SK-N-SH (cell line): Measurements from ENCODE around the gene TAOK3. TPM values are rescaled to one million over a fixed set of nuclear protein-coding genes. Genes with fewer than 3 reads are reported as not detected.

Experiments used
- CTCF ChIA-PET: fragments of 300-600, 350-600 bp; formaldehyde crosslinking; extraction: SDS; loops from one replicate; lab custom pipeline; 2021; lab: Yijun Ruan, JAX
- POLR2A ChIA-PET: fragments of 350-600 bp; sonication (Branson Sonifier 250); formaldehyde crosslinking; extraction: SDS; loops from one replicate; lab custom pipeline; 2020; ENCODE audit warnings: antibody characterized with exemption, inconsistent platforms; lab: Yijun Ruan, JAX
- DNase-seq: peaks from one replicate; pipeline ENCODE4 v3.0.0; 2012
- H2AFZ ChIP-seq: fragments of 200-600 bp; sonication (generic); 2 replicates; pipeline ENCODE4 v1.8.1; 2016; ENCODE audit warnings: antibody characterized with exemption, mild to moderate bottlenecking, low read depth
- H3F3A ChIP-seq: fragments of 200-600 bp; sonication (generic); replicated peaks from 2 replicates; pipeline ENCODE3; 2016; ENCODE audit warnings: antibody characterized with exemption, mild to moderate bottlenecking; ENCODE audit not compliant: insufficient read depth
- H3K27ac ChIP-seq, 2 experiments: fragments of 200-500 bp in 1 of 2; fragments of 200-600 bp in 1 of 2; sonication (Bioruptor generic) in 1 of 2; sonication (generic), shearing (Covaris generic) in 1 of 2; 2 replicates each; pipeline versions ENCODE4 v1.5.1 to v1.6.1; 2014 to 2016; ENCODE audit warnings: low read depth in 2 of 2, inconsistent platforms in 1 of 2, low read length in 1 of 2, mild to moderate bottlenecking in 1 of 2, mixed read lengths in 1 of 2
- H3K27me3 ChIP-seq: fragments of 200-600 bp; sonication (generic), shearing (Covaris generic); 2 replicates; pipeline ENCODE4 v1.6.1; 2016; ENCODE audit warnings: mixed run types; ENCODE audit not compliant: insufficient read depth
- H3K36me3 ChIP-seq, 2 experiments: fragments of 200-500 bp in 1 of 2; fragments of 200-600 bp in 1 of 2; sonication (Bioruptor generic) in 1 of 2; sonication (generic) in 1 of 2; replicated peaks in 1 of 2; 2 replicates each; pipeline versions ENCODE3 to v1.5.1; 2014 to 2016; ENCODE audit warnings: low read length in 1 of 2, mild to moderate bottlenecking in 1 of 2; ENCODE audit not compliant: insufficient read depth in 2 of 2, control insufficient read depth in 1 of 2
- H3K4me1 ChIP-seq, 2 experiments: fragments of 200-500 bp in 1 of 2; fragments of 200-600 bp in 1 of 2; sonication (Bioruptor generic) in 1 of 2; sonication (generic), shearing (Covaris generic) in 1 of 2; 2 replicates each; pipeline versions ENCODE4 v1.5.1 to v1.6.1; 2014 to 2016; ENCODE audit warnings: low read depth in 1 of 2, low read length in 1 of 2, mixed run types in 1 of 2; ENCODE audit not compliant: insufficient read depth in 2 of 2, control insufficient read depth in 1 of 2
- H3K4me2 ChIP-seq: fragments of 200-600 bp; sonication (generic), shearing (Covaris generic); 2 replicates; pipeline ENCODE4 v1.6.1; 2017; ENCODE audit warnings: mixed run types
- H3K4me3 ChIP-seq, 2 experiments: fragments of 200-500 bp in 1 of 2; fragments of 200-600 bp in 1 of 2; sonication (Bioruptor generic) in 1 of 2; sonication (generic), shearing (Covaris generic) in 1 of 2; 2 replicates each; pipeline versions ENCODE4 v1.5.1 to v1.8.1; 2014 to 2016; ENCODE audit warnings: low read depth in 2 of 2, inconsistent platforms in 1 of 2, low read length in 1 of 2, mild to moderate bottlenecking in 1 of 2, mixed read lengths in 1 of 2, moderate library complexity in 1 of 2
- H3K79me2 ChIP-seq: fragments of 200-600 bp; sonication (generic); 2 replicates; pipeline ENCODE4 v1.8.1; 2017; ENCODE audit warnings: mild to moderate bottlenecking; ENCODE audit not compliant: insufficient read depth
- H3K9ac ChIP-seq: fragments of 200-600 bp; sonication (generic); 2 replicates; pipeline ENCODE4 v1.6.1; 2017; ENCODE audit warnings: mixed run types
- H3K9me2 ChIP-seq: fragments of 200-600 bp; sonication (generic); 2 replicates; pipeline ENCODE4 v1.6.1; 2017; ENCODE audit warnings: mixed run types
- H3K9me3 ChIP-seq: fragments of 200-600 bp; sonication (generic); 2 replicates; pipeline ENCODE4 v1.6.1; 2017; ENCODE audit warnings: mixed run types, mild to moderate bottlenecking, moderate library complexity
- H4K20me1 ChIP-seq: fragments of 200-600 bp; sonication (generic); 2 replicates; pipeline ENCODE4 v1.6.1; 2017; ENCODE audit warnings: mild to moderate bottlenecking, mixed run types; ENCODE audit not compliant: insufficient read depth
- CHD2 ChIP-seq: fragments of 150-350 bp; IDR thresholded peaks from 2 replicates; pipeline ENCODE4 v1.6.1; 2018; ENCODE audit warnings: low read length; ENCODE audit not compliant: partially characterized antibody
- ELF1 ChIP-seq: IDR thresholded peaks from 2 replicates; pipeline ENCODE4 v1.4.0; 2012
- EZH2phosphoT487 ChIP-seq: fragments of 200-600 bp; sonication (generic); IDR thresholded peaks from 2 replicates; pipeline ENCODE4 v1.6.1; 2017; ENCODE audit warnings: low read depth, mixed run types, mild to moderate bottlenecking, antibody characterized with exemption, moderate library complexity, borderline replicate concordance
- FOSL2 ChIP-seq: IDR thresholded peaks from 2 replicates; pipeline ENCODE4 v1.4.0; 2012; ENCODE audit warnings: low read depth, mild to moderate bottlenecking, moderate library complexity, borderline replicate concordance
- FOXM1 ChIP-seq: IDR thresholded peaks from 2 replicates; pipeline ENCODE4 v1.4.0; 2012; ENCODE audit warnings: low read depth, mild to moderate bottlenecking
- IRF3 ChIP-seq: fragments of 150-350 bp; IDR thresholded peaks from 2 replicates; pipeline ENCODE4 v1.6.1; 2016; ENCODE audit warnings: mild to moderate bottlenecking, low read depth, low read length
- JUND ChIP-seq: IDR thresholded peaks from 2 replicates; pipeline ENCODE4 v1.4.0; 2012
- POLR2AphosphoS5 ChIP-seq: IDR thresholded peaks from 2 replicates; pipeline ENCODE4 v1.6.1; 2012; ENCODE audit warnings: low read depth, low read length
- RAD21 ChIP-seq: IDR thresholded peaks from 2 replicates; pipeline ENCODE4 v1.6.1; 2012; ENCODE audit warnings: mild to moderate bottlenecking, low read length
- RCOR1 ChIP-seq: fragments of 150-350 bp; IDR thresholded peaks from 2 replicates; pipeline ENCODE4 v1.6.1; 2017; ENCODE audit warnings: antibody characterized with exemption, low read length
- RXRA ChIP-seq: IDR thresholded peaks from 2 replicates; pipeline ENCODE4 v1.4.0; 2012; ENCODE audit warnings: low read depth, mild to moderate bottlenecking, borderline replicate concordance
- SIN3A ChIP-seq: IDR thresholded peaks from 2 replicates; pipeline ENCODE4 v1.6.1; 2012; ENCODE audit warnings: low read depth, mild to moderate bottlenecking, low read length, moderate library complexity, borderline replicate concordance
- USF2 ChIP-seq: fragments of 150-350 bp; IDR thresholded peaks from 2 replicates; pipeline ENCODE4 v1.6.1; 2017; ENCODE audit warnings: antibody characterized with exemption, low read length, low read depth, borderline replicate concordance
- WGBS: methylation state at CpG from one replicate; pipeline ENCODE4 v1.1.6; 2017; ENCODE audit warnings: low lambda C conversion rate; 5-methylcytosine and 5-hydroxymethylcytosine counted together
- polyA plus RNA-seq, 3 experiments: library from polyadenylated mRNA; depleted of rRNA; stranded (reverse); fragments of >200 nt; gene quantifications; 2 replicates each; pipeline ENCODE4 v1.2.3, GENCODE V29; 2012
- TF ChIP-seq, protein P1 (sequence below): IDR thresholded peaks from 2 replicates; pipeline ENCODE4 v1.4.0; 2012; ENCODE audit warnings: low read depth, borderline replicate concordance
- TF ChIP-seq, protein P2 (sequence below): fragments of 200-600 bp; sonication (generic); IDR thresholded peaks from 2 replicates; pipeline ENCODE4 v1.6.1; 2017; ENCODE audit warnings: antibody characterized with exemption, mild to moderate bottlenecking, moderate library complexity

TAOK3 gene
- polyA plus RNA-seq, 1 of the 3 experiments (the other 2 are of a cell fraction): 18.1 TPM

DNA sequence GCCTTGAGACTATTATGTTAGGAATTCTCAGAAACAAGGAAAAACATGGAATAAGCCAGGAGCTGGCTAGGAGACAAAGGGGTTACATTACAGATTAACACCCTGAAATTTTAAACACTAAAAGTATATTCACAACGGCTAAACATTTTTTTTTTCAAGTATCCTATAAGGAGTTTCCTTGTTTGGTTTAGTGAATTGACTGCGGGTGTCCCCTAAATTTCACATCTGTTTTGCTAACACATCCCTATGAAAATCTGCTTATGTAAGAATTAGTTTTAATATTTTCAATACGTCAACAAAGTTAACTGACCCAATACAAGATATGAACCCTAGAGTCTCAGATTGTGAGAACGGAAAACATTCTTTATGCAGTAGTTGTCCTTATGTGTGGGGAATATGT, 19.0 kb downstream of the TAOK3 start:
- Histone ChIP-seq H3K4me2 (no peak overlapping the region), H3K4me3 (no peak overlapping the region), H3F3A (peaks cover 38% of the 10 kb centered on the region), H3K79me2 (peaks cover 79% of the 10 kb centered on the region), H3K27me3 (no peaks in the 10 kb centered on the region), H3K36me3 (no peaks in the 10 kb centered on the region), H3K9me3 (no peaks in the 10 kb centered on the region), H3K27ac (no peak overlapping the region), H3K9me2 (no peaks in the 10 kb centered on the region), H4K20me1 (no peaks in the 10 kb centered on the region), H3K9ac (no peak overlapping the region), H3K4me1 (peaks cover 4 to 29% of the 10 kb centered on the region in 2 experiments; a peak in 3 of 4 replicates), H2AFZ (no peak overlapping the region)
- CTCF ChIA-PET: interaction anchor here (1.1 kb wide), 1 partner anchor 23 kb away, joined by 3 read pairs; the partner anchor contains the start of gene SUDS3
- TF ChIP-seq USF2: no peak
- TF ChIP-seq SIN3A: no peak
- TF ChIP-seq RAD21: no peak
- TF ChIP-seq, protein P1, sequence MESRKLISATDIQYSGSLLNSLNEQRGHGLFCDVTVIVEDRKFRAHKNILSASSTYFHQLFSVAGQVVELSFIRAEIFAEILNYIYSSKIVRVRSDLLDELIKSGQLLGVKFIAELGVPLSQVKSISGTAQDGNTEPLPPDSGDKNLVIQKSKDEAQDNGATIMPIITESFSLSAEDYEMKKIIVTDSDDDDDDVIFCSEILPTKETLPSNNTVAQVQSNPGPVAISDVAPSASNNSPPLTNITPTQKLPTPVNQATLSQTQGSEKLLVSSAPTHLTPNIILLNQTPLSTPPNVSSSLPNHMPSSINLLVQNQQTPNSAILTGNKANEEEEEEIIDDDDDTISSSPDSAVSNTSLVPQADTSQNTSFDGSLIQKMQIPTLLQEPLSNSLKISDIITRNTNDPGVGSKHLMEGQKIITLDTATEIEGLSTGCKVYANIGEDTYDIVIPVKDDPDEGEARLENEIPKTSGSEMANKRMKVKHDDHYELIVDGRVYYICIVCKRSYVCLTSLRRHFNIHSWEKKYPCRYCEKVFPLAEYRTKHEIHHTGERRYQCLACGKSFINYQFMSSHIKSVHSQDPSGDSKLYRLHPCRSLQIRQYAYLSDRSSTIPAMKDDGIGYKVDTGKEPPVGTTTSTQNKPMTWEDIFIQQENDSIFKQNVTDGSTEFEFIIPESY: no peak
- TF ChIP-seq ELF1: no peak
- TF ChIP-seq RXRA: no peak
- no peak for TF ChIP-seq IRF3
- no peak for TF ChIP-seq POLR2AphosphoS5
- TF ChIP-seq FOXM1: no peak
- TF ChIP-seq, protein P2, sequence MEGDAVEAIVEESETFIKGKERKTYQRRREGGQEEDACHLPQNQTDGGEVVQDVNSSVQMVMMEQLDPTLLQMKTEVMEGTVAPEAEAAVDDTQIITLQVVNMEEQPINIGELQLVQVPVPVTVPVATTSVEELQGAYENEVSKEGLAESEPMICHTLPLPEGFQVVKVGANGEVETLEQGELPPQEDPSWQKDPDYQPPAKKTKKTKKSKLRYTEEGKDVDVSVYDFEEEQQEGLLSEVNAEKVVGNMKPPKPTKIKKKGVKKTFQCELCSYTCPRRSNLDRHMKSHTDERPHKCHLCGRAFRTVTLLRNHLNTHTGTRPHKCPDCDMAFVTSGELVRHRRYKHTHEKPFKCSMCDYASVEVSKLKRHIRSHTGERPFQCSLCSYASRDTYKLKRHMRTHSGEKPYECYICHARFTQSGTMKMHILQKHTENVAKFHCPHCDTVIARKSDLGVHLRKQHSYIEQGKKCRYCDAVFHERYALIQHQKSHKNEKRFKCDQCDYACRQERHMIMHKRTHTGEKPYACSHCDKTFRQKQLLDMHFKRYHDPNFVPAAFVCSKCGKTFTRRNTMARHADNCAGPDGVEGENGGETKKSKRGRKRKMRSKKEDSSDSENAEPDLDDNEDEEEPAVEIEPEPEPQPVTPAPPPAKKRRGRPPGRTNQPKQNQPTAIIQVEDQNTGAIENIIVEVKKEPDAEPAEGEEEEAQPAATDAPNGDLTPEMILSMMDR: no peak
- TF ChIP-seq RCOR1: no peak
- no peak for TF ChIP-seq JUND
- no peak for TF ChIP-seq FOSL2
- no peak for TF ChIP-seq EZH2phosphoT487
- TF ChIP-seq CHD2: no peak
- DNase-seq: no peak
- 92% methylated on average over 4 of the region's 4 CpGs for WGBS
- POLR2A ChIA-PET: no interaction called here
